Activated CD8-positive, alpha-beta memory T cell treated with anti-CD3 and anti-CD28 coated beads, Interleukin-2, amount 50 U/mL, for 48 hours (primary cell): ENCODE results near the gene GUCY2F.

Source experiments
- DNase-seq: peaks from one replicate; pipeline ENCODE4 v3.0.0-alpha.2; 2020

The GUCY2F gene

DNA sequence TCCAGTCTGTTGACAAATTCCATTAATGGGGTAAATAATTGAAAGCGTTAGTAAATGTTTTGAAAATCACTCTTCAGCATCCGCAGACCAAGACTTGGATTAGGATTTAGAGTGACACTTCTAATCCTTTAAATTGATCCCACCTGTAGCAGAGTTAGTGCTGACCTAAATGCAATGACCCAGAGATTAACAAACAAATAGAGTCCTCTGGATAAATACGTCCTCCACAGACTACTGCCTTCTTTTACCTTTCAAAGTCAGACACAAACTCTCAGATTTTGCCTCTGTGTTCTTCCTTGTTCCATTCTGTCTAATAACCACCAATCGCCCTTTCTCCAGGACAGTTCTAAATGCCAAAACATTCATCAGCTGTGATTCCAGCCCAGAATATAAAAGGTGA, at the start of gene GUCY2F:
GUCY2F (minus strand) TSS at position 101 of the 400 bp plus-strand sequence. CDS start 6,150 bp downstream, outside the sequence.
- DNase-seq: no peak

DNA sequence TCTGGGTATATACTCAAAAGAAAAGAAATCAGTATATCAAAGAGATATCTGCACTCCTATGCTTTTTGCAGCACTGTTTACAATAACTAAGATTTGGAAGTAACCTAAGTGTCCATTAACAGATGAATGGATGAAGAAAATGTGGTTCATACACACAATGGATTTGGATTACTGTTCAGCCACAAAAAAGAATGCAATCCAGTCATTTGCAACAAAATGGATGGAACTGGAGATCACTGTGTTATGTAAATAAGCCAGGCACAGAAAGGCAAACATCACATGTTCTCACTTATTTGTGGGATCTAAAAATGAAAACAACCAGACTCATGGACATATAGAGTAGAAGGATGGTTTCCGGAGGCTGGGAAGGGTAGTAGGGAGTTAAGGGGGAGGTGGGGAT, 37.1 kb upstream of the GUCY2F start:
- no peak for DNase-seq

DNA sequence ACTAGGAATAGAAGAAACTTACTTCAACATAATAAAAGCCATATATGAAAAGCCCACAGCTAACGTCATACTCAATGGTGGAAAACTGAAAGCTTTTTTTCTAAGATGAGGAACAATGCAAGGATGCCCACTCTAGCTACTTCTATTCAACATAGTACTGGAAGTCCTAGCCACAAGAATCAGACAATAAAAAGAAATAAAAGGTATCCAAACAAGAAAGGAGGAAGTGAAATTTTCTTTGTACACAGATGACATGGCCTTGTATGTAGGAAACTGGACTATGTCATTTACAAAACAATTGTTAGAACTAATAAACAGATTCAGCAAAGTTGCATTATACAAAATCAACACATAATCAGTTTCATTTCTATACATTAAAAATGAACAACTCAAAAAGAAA, 29.2 kb upstream of the GUCY2F start:
- no peak for DNase-seq

- no peak for DNase-seq
Measured at GRCh38 chrX:109508915-109509314, 27.0 kb upstream of the GUCY2F start.

DNA sequence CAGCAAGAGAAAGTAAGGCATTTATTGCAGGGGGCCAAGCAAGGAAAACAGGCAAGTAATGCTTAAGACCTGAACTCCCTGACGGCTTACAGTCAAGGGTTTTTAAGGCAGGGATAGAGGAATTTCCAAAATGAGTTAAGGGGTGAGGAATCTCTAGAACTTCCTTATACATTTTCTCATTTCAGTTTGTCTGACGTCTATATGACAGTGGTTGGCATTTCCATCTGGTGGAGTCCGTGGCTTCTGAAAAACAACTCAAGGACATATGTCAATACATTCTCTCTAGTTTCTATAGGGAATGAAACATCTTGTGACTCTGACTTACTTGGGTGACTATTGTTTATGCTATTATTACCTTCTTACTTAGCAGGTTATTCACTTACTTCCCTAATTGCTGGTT, 19.3 kb upstream of the GUCY2F start:
- no peak for DNase-seq

- DNase-seq: no peak
Measured at GRCh38 chrX:109498434-109498833, 16.5 kb upstream of the GUCY2F start.

GRCh38 chrX:109489174-109489573, 7.3 kb upstream of the GUCY2F start:
- DNase-seq: no peak

DNA sequence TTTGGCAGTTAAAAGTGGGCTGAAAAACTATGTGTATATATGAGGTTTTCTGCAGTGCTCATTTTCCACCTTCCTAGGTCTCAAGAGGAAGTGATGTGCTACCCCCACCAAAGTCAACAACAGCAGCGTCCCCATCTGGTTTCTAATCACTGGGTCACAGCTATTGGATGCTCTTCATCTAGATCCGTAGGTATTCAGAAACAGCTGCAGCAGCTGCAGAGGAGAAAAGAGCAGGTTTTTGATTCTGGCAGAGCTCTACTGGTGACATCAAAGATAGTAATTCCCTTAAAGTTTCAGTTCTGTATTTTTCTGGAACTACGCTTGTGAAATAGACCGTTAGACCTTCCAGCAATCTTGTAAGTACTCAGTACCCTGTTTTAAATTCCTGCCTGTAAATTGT, 5.8 kb upstream of the GUCY2F start:
- DNase-seq: no peak

DNA sequence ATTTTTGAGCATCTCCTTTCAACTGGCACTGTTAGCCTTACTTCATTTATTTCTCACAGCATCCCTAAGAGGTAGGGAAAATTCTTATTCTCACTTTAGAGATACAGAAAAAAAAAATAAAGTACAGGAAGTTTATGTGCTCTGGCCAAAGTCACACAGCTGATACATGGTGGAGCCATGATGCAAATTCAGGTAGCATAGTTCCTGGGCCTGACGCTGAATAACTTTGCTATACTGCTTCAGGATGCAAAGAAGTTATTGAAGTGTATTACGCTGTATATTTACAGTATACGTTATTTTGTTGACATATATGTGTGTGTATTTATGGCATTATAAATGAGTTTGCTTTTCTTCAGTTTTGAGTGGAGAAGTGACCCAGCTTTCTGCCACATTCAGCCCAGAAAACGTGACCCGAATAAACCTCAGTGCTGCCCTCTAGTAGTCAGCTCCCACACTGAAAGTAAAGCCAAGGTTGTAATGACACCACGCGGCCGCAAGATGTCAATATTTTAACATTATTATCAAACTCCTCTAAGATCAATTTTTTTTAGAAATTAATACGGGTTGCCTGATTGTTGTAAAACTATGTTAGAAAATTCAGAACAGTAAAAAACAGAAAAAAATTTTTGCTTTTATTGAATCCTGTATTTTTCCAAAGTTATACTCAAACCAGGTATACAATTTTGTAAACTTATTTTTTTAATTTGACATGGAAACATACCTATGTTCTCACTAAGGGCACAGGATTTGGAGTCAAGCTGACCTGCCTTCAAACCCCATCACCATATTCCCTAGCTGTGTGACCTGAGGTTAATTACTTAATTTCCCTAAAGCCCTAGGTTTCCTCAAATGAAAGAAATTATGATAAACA, 3.8 kb upstream of the GUCY2F start:
- DNase-seq: peak; percentile 56

DNA sequence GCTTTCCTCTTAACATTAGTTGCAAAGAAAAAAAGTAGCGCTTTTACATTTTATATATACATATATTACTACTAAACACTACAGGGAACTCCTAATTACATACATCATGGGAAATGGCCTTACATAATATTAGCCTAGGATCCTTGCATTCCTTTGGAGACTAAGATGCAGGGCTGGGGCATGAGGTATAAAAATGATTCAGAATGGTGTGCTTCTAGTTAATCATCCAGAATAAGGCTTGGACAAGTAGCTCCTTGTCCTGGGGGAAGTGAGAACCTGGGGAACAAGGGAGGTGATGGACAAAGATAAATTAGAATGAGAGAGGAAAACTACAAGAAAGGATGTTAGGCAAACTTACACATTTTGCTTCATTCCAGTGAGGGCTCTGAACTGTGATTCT, 3.0 kb upstream of the GUCY2F start:
- no peak for DNase-seq

DNA sequence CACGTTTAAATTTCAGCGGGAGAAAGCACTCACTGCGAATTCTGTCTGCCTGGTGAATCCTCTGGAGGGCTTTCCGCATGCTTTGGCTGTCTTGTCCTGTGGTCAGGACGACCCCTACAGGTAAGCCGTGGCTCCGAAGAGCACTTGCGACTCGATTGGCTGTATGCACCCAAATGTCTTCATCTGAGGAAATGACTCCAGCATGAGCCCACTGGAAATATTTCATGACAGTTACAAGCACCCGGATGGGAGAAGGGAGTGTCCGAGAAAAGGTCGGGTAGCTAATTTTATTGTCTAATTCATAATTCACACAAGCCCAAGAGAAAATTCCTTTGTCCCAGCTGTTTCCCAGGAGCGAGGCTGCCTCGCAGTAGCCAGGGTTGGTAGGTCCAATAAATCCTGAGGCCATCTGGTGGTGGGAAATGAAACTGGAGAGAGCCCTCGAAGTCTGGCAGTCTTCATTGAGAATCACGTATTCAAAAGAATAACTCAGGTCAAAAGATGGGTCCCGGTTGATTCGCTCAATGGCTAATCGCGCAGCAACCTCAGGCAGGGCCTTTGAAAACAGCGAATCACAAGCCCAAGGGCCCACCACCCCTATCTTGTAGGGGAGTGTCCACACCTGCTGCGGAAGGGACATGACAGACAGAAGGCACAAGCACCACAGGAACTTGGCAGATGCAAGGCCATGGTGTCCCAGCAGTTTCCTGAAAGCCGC, 6.6 kb downstream of the GUCY2F start:
- DNase-seq: peak; percentile 41

DNA sequence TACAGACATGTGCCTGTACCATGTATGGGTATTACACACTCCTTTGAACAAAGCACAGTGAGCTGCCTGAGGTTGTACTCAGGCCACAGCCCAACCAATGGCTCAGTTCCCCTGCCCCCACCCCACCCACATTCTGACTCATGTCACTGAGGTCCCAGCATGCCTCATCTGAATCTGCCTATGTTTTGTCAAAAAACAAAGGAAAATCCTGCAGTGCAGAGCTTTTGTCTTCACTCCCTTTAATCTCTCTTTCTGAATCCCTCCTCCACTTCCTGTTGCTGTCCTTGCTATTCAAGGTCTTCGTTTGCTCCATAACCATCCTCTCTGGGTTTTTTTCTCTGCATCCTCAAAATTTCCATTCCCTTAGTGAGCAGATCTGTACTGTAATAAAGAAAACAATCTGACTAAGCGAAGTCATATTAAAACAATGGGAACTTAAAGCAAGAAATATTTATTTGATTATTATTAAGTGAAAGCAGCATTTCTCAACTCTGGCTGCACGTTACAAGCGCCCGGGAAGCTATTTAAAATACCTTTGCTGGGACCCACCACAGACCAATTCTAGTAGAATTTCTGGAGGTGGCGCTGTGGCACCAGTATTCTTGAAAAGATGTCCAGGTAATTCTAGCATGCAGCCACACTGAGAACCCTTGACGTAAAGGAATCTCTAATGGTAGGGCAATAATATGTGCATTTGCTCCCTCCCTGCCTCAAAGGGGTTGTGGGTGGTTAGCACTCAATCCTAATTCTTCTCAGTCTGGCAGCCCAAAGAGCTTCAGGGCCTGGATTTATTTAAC, 8.7 kb downstream of the GUCY2F start:
- peak; percentile 50 for DNase-seq

- DNase-seq: no peak
Measured at GRCh38 chrX:109464231-109464630, 17.7 kb downstream of the GUCY2F start.

DNA sequence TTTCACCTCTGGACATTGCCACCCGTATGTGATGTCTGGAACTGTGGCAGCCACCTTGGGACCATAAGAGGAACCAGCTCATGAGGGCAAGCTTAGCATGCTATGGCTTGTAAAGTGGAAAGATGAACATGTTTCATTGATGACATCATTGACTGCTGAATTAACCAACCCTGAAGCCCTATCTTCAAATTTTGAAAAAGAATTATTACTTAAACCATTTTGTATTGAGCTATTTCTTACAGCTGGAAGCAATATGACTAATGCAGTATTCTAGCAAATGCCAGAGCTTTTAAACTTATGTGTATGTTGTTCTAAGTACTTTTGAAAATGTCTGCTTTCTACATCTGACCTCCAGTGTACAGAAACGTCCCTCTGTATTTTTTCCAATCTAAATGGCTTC, 18.1 kb downstream of the GUCY2F start:
- no peak for DNase-seq

DNA sequence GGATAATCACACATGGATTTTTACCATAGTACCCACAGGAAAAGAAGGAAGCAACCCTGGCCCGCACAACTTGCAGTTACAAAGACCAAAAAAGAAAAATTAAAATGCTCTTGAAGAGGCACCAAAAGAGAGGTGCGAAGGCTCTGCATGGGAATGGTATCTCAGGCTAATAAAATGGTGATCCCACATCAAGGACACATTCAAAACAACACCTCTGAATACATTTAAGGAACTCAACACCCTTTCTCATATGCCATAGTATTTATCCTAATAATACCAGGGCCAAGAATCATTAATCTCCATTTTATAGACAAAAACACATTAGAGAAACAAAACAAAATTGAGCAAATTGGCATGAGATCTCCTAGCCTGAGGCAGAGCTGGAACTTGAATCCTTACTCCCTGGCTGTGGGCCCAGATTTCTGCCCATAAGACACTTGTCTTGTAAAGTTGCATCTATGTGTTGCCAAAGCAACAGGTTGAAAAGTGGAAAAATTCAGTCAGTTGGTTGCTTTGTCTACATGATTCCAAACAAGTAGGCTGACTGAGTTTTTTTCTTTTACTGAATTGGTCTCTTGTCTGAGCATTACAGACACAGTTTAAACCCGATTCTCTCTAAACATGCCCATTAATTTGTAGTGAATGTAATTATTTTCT, 33.5 kb downstream of the GUCY2F start:
- DNase-seq: no peak

- no peak for DNase-seq
Measured at GRCh38 chrX:109441266-109441665, 40.6 kb downstream of the GUCY2F start.

- DNase-seq: no peak
Measured at GRCh38 chrX:109440475-109440874, 41.4 kb downstream of the GUCY2F start.

- DNase-seq: no peak
Measured at GRCh38 chrX:109409181-109409580, 72.7 kb downstream of the GUCY2F start.

- no peak for DNase-seq
Measured at GRCh38 chrX:109403922-109404321, 78.0 kb downstream of the GUCY2F start.

DNA sequence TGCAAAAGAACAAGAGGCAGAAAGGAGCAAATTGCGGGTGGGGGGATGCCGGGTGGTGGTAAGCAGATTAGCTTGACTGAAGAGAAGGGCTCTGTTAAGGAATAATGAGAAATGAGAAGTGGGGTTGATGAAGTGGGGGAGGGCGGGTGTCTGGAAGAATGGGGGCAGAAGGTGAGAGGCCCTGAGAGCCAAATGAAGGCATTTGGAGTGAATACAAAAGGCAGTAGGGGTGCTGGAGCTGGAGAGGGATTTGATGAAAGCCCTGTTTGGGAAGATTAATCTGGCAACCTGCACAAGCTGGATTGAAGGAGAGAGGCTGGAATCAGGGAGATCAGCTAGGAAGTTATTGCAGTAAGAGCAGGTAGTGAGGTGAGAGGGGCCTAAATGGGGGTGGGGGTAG, 82.1 kb downstream of the GUCY2F start:
- DNase-seq: no peak

- DNase-seq: no peak
Measured at GRCh38 chrX:109398833-109399232, 83.1 kb downstream of the GUCY2F start.

- DNase-seq: no peak
Measured at GRCh38 chrX:109398061-109398460, 83.8 kb downstream of the GUCY2F start.

GRCh38 chrX:109393859-109394258, 88.0 kb downstream of the GUCY2F start:
- no peak for DNase-seq
